Osteocyte (in vitro differentiated cells): ENCODE results near the gene EBNA1BP2. TPM values are rescaled to one million over a fixed set of nuclear protein-coding genes. Genes with fewer than 3 reads are reported as not detected.

Experiments
- DNase-seq: peaks from one replicate; pipeline ENCODE4 v3.0.0; 2021; ENCODE audit warnings: mixed read lengths; ENCODE audit not compliant: unreplicated experiment; ENCODE audit errors: extremely low spot score
- H3K27ac Mint-ChIP-seq: one replicate; pipeline ENCODE4 v1.8.0; 2021; ENCODE audit warnings: mild to moderate bottlenecking, mixed read lengths; ENCODE audit not compliant: unreplicated experiment
- H3K27me3 Mint-ChIP-seq: one replicate; pipeline ENCODE4 v1.8.0; 2021; ENCODE audit warnings: mixed read lengths; ENCODE audit not compliant: unreplicated experiment
- H3K36me3 Mint-ChIP-seq: one replicate; pipeline ENCODE4 v1.8.0; 2021; ENCODE audit warnings: mixed read lengths; ENCODE audit not compliant: unreplicated experiment
- H3K4me1 Mint-ChIP-seq: one replicate; pipeline ENCODE4 v1.8.0; 2021; ENCODE audit warnings: mixed read lengths; ENCODE audit not compliant: unreplicated experiment
- H3K4me3 Mint-ChIP-seq: one replicate; pipeline ENCODE4 v1.8.0; 2021; ENCODE audit warnings: mild to moderate bottlenecking, moderate library complexity, mixed read lengths; ENCODE audit not compliant: unreplicated experiment
- H3K9me3 Mint-ChIP-seq: one replicate; pipeline ENCODE4 v1.8.0; 2021; ENCODE audit warnings: mixed read lengths; ENCODE audit not compliant: unreplicated experiment
- CTCF ChIP-seq: fragments of 200-600 bp; sonication (generic); IDR thresholded peaks from 2 replicates; pipeline ENCODE4 v1.5.0; 2021; ENCODE audit warnings: antibody characterized with exemption, mild to moderate bottlenecking, moderate library complexity
- total RNA-seq: library from RNA; stranded (reverse); gene quantifications from 2 replicates; pipeline ENCODE4 v1.2.1, GENCODE V29; 2021

The EBNA1BP2 gene
- total RNA-seq, 1 donor from 2014 or later: 38.3 TPM

GRCh38 chr1:43153443-43153842 lies 18.6 kb downstream of the EBNA1BP2 start:
- no peaks in the 10 kb centered on the region for H3K9me3 Mint-ChIP-seq
- H3K4me1 Mint-ChIP-seq: peaks cover 8% of the 10 kb centered on the region
- no peak overlapping the region for H3K27ac Mint-ChIP-seq
- TF ChIP-seq CTCF: no peak
- H3K36me3 Mint-ChIP-seq: no peaks in the 10 kb centered on the region
- H3K27me3 Mint-ChIP-seq: no peaks in the 10 kb centered on the region
- no peak overlapping the region for H3K4me3 Mint-ChIP-seq
- DNase-seq: no peak

GRCh38 chr1:43152866-43153265 lies 19.2 kb downstream of the EBNA1BP2 start:
- Mint-ChIP-seq H3K4me3 (no peak overlapping the region), H3K27ac (no peak overlapping the region), H3K9me3 (no peaks in the 10 kb centered on the region), H3K36me3 (no peaks in the 10 kb centered on the region), H3K4me1 (peaks cover 11% of the 10 kb centered on the region), H3K27me3 (no peaks in the 10 kb centered on the region)
- DNase-seq: no peak
- TF ChIP-seq CTCF: no peak

- Mint-ChIP-seq H3K4me3 (no peak overlapping the region), H3K36me3 (peaks cover 5% of the 10 kb centered on the region), H3K4me1 (peaks cover 21% of the 10 kb centered on the region), H3K27me3 (no peaks in the 10 kb centered on the region), H3K9me3 (no peaks in the 10 kb centered on the region), H3K27ac (no peak overlapping the region)
- TF ChIP-seq CTCF: no peak
- no peak for DNase-seq
Measured at GRCh38 chr1:43149889-43150288, 22.2 kb downstream of the EBNA1BP2 start.

- no peak for TF ChIP-seq CTCF
- DNase-seq: peak; percentile 95
- H3K4me3 Mint-ChIP-seq: peak overlapping the region; percentile 73
- peak overlapping the region; percentile 77 for H3K27ac Mint-ChIP-seq
- peaks cover 21% of the 10 kb centered on the region for H3K4me1 Mint-ChIP-seq
- H3K9me3 Mint-ChIP-seq: no peaks in the 10 kb centered on the region
- peaks cover 7% of the 10 kb centered on the region for H3K36me3 Mint-ChIP-seq
- H3K27me3 Mint-ChIP-seq: no peaks in the 10 kb centered on the region
Measured at GRCh38 chr1:43147625-43148327, 24.3 kb downstream of the EBNA1BP2 start.

GRCh38 chr1:43144237-43144636 lies 27.9 kb downstream of the EBNA1BP2 start:
- Mint-ChIP-seq H3K27me3 (no peaks in the 10 kb centered on the region), H3K36me3 (peaks cover 13% of the 10 kb centered on the region), H3K4me3 (no peak overlapping the region), H3K4me1 (peaks cover 20% of the 10 kb centered on the region), H3K27ac (no peak overlapping the region), H3K9me3 (peaks cover 11% of the 10 kb centered on the region)
- no peak for DNase-seq
- no peak for TF ChIP-seq CTCF
